MM.1S (cell line): ENCODE data around the gene OXSR1.

Experiments
- CTCF ChIP-seq: fragments of 300-600 bp; sonication (generic); IDR thresholded peaks from 2 replicates; pipeline ENCODE4 v1.5.1; 2016; ENCODE audit warnings: antibody characterized with exemption, low read length, mixed read lengths
- EZH2 ChIP-seq: fragments of 300-600 bp; sonication (generic); optimal IDR thresholded peaks from 2 replicates; pipeline ENCODE3; 2017; ENCODE audit warnings: low read depth, mild to moderate bottlenecking, antibody characterized with exemption, low read length, mixed read lengths

DNA sequence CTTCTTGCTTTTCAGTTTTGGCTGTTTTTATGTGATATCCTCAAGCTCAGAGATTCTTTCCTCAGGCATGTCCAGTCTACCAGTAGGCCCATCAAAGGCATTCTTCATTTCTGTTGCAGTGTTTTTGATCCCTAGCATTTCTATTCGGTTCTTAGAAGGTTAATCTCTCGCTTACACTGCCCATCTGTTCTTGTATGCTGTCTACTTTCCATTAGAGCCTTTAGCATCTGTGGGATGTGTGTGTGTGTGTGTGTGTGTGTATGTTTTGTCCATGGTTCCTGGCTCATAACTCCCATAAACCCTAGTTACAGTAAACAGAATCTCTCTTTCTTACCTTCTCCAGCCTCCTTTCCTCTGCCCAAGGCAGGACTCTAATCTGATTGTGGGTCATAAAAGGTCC lies 95.1 kb downstream of the OXSR1 start:
- TF ChIP-seq CTCF (no peak), EZH2 (no peak)
